BE2C (cell line): ENCODE results near the gene MINDY4.
A peak's percentile ranks its signal among the peaks of the same experiment; 100 is the strongest.

Experiments used
- DNase-seq: peaks from one replicate; pipeline ENCODE4 v3.0.0-alpha.2; 2020
- H3K27me3 ChIP-seq: fragments of 250-450 bp; sonication (Bioruptor Pico); 2 replicates; pipeline ENCODE4 v1.5.1; 2020; ENCODE audit warnings: mild to moderate bottlenecking
- H3K36me3 ChIP-seq: fragments of 250-450 bp; sonication (Bioruptor Pico); 2 replicates; pipeline ENCODE4 v1.5.1; 2020; ENCODE audit warnings: mild to moderate bottlenecking
- H3K4me1 ChIP-seq: fragments of 250-450 bp; sonication (Bioruptor Pico); 2 replicates; pipeline ENCODE4 v1.5.1; 2020
- H3K4me3 ChIP-seq: 2 replicates; pipeline ENCODE4 v1.5.1; 2011; ENCODE audit warnings: low read depth, low read length
- H3K9me3 ChIP-seq: fragments of 250-450 bp; sonication (Bioruptor Pico); 2 replicates; pipeline ENCODE4 v1.5.1; 2020
- TF ChIP-seq, protein P1 (sequence below): IDR thresholded peaks from 2 replicates; pipeline ENCODE4 v1.5.1; 2012; ENCODE audit warnings: mild to moderate bottlenecking, low read depth, low read length

The MINDY4 gene

DNA sequence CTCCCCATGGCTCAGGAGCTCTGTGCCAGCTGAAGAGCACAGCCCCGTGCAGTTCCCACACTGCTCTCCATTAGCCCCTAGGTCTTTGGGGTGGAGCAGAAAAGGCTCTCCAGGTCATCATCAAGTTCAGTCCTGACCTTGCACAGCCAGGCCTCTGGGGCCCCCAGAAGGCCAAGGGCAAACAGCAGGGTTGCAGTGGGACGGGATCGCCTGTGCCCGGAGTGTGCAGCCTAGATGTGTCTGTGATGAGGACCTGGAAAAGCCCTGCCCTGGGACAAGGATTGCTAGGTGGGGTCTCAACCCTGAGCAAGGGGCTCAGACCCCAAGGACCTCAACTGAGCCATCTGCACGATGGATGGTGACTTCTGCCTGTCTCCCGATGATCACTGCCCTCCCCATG is 18.7 kb upstream of the MINDY4 start:
- H3K4me3 ChIP-seq = no peak overlapping the region

DNA sequence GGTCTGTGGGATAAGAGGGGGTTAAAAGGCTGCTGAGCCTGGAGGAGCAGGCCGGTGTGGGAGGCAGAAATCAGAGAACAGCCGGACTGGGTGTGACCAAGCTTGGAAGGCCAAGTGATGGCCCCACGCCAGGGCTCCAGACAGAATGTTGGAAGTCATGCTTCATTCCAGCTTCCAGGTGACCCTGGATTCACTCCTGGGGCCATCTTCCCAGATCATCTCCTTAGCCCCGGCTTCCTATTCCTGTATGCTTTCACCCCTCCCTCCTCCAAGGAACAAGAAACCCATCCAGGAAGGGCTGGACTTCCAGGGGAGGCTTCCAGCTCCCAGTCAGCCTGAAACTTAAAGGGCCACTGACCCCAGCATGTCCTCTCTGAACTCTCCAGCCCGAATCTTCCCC is 18.2 kb upstream of the MINDY4 start:
- no peak for DNase-seq
- H3K4me3 ChIP-seq = no peak overlapping the region
- H3K27me3 ChIP-seq = no peaks in the 10 kb centered on the region
- peaks cover 13% of the 10 kb centered on the region for H3K4me1 ChIP-seq
- TF ChIP-seq, protein P1, sequence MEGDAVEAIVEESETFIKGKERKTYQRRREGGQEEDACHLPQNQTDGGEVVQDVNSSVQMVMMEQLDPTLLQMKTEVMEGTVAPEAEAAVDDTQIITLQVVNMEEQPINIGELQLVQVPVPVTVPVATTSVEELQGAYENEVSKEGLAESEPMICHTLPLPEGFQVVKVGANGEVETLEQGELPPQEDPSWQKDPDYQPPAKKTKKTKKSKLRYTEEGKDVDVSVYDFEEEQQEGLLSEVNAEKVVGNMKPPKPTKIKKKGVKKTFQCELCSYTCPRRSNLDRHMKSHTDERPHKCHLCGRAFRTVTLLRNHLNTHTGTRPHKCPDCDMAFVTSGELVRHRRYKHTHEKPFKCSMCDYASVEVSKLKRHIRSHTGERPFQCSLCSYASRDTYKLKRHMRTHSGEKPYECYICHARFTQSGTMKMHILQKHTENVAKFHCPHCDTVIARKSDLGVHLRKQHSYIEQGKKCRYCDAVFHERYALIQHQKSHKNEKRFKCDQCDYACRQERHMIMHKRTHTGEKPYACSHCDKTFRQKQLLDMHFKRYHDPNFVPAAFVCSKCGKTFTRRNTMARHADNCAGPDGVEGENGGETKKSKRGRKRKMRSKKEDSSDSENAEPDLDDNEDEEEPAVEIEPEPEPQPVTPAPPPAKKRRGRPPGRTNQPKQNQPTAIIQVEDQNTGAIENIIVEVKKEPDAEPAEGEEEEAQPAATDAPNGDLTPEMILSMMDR = no peak
- H3K36me3 ChIP-seq = no peaks in the 10 kb centered on the region
- H3K9me3 ChIP-seq = no peaks in the 10 kb centered on the region

More for the DNA sequence above, 18.7 kb upstream of the MINDY4 start:
- DNase-seq = no peak
- Histone ChIP-seq H3K4me1 (peaks cover 10% of the 10 kb centered on the region), H3K9me3 (no peaks in the 10 kb centered on the region), H3K27me3 (no peaks in the 10 kb centered on the region), H3K36me3 (no peaks in the 10 kb centered on the region)
- TF ChIP-seq, protein P1 = no peak

DNA sequence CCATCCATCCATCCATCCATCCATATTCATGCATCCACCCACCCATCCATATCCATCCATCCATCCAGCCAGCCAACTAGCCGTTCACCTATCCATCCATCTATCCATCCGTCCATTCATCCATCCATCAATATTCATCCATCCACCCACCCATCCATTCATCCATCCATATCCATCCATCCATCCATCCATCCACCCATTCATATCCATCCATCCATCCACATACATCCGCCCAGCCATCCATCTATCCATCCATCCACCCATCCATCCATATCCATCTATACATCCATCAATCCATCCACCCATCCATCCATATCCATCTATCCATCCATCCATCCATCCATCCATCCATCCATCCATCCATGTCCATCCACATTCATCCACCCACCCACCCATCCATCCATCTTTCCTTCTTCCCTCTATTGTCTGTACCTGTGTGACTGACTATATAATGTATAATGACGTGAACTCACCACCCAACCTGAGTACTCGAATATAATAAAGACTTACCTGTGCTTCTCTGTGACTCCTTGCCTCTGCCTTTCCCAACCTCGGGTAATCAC is 16.8 kb upstream of the MINDY4 start:
- H3K4me1 ChIP-seq = peaks cover 13% of the 10 kb centered on the region
- TF ChIP-seq, protein P1 = no peak
- no peak for DNase-seq
- no peaks in the 10 kb centered on the region for H3K36me3 ChIP-seq
- H3K9me3 ChIP-seq = no peaks in the 10 kb centered on the region
- no peak overlapping the region for H3K4me3 ChIP-seq
- no peaks in the 10 kb centered on the region for H3K27me3 ChIP-seq

DNA sequence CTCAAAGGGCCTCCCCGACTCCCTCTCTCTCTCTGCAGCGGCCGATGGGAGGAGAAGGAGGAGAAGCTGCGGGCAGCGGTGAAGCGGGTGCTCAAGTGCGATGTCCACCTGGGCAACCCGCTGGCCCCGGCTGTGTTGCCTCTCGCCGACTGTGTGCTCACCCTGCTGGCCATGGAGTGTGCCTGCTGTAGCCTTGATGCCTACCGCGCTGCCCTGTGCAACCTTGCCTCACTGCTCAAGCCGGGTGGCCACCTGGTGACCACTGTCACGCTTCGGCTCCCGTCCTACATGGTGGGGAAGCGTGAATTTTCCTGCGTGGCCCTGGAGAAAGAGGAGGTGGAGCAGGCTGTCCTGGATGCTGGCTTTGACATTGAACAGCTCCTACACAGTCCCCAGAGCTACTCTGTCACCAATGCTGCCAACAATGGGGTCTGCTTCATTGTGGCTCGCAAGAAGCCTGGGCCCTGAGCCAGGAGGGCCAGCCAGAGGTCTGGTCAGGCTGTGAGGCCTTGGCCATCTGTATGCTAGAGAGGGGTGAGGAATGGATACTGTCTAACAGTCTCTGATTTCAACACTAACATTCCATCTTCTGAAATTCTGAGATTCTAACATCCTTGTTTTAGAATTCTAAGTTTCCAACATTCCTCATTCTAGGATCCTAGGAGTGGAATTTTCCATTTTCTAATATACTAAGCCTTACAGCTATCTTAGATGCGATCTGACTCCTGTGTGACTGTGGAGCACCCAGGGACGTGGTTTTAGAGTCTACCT is 15.6 kb upstream of the MINDY4 start:
- TF ChIP-seq, protein P1 = peak; percentile 33
- Histone ChIP-seq H3K9me3 (no peaks in the 10 kb centered on the region; the same call in 1 of the 2 replicates), H3K36me3 (no peaks in the 10 kb centered on the region), H3K27me3 (no peaks in the 10 kb centered on the region), H3K4me1 (peaks cover 13% of the 10 kb centered on the region), H3K4me3 (no peak overlapping the region)
- peak; percentile 87 for DNase-seq

DNA sequence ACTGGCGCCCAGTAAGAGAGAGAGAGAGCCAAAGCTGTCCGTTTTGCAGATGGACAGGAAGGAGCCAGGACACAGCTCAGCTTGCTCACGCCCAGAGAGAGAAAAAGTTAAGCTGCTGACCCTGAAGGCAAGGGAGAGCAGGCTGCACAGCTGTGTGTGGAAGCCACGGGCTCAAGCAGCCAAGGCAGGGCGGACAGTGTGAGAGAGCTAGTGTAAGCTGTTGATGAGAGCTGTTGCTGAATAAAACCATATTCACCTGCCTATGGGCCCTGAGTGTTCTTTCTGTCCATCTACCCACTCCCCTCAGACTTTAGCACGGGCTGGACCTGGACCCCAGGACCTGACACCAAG is 13.9 kb upstream of the MINDY4 start:
- H3K4me1 ChIP-seq = peaks cover 13% of the 10 kb centered on the region
- DNase-seq = no peak
- H3K36me3 ChIP-seq = no peaks in the 10 kb centered on the region
- H3K9me3 ChIP-seq = no peaks in the 10 kb centered on the region; the same call in 1 of the 2 replicates
- TF ChIP-seq, protein P1 = no peak
- no peak overlapping the region for H3K4me3 ChIP-seq
- H3K27me3 ChIP-seq = no peaks in the 10 kb centered on the region
